Activated CD8-positive, alpha-beta memory T cell treated with anti-CD3 and anti-CD28 coated beads for 1 hour (primary cell): ENCODE data around the gene TGFBI.
"Not testable (repeated sequence)": the region's sequence is repeated elsewhere in the genome, so short reads cannot be mapped to it uniquely, and the experiment has no call there.

Experiments
- DNase-seq, 2 donors: peaks; one replicate each; pipeline ENCODE4 v3.0.0-alpha.2; 2020; ENCODE audit warnings: low read depth in 1 of 2; ENCODE audit errors: extremely low read depth in 1 of 2

The TGFBI gene

GRCh38 chr5:136043551-136043950, 14.8 kb downstream of the TGFBI start:
- no peak for DNase-seq

- no peak for DNase-seq
Measured at GRCh38 chr5:136043968-136044610, 15.3 kb downstream of the TGFBI start.

- DNase-seq, result not testable (repeated sequence)
Measured at GRCh38 chr5:136045026-136045425, 16.2 kb downstream of the TGFBI start.

GRCh38 chr5:136046246-136046645, 17.5 kb downstream of the TGFBI start:
- no peak for DNase-seq

GRCh38 chr5:136047858-136048257, 19.1 kb downstream of the TGFBI start:
- no peak for DNase-seq

- no peak for DNase-seq
Measured at GRCh38 chr5:136048966-136049365, 20.2 kb downstream of the TGFBI start.

- DNase-seq, result no peak
Measured at GRCh38 chr5:136051486-136052220, 22.9 kb downstream of the TGFBI start.

GRCh38 chr5:136052692-136053335, 24.0 kb downstream of the TGFBI start:
- no peak for DNase-seq

- no peak for DNase-seq
Measured at GRCh38 chr5:136053336-136054141, 24.8 kb downstream of the TGFBI start.

GRCh38 chr5:136054142-136055019, 25.6 kb downstream of the TGFBI start:
- DNase-seq, result no peak

GRCh38 chr5:136055612-136056309, 27.0 kb downstream of the TGFBI start:
- no peak for DNase-seq

GRCh38 chr5:136056336-136056735, 27.5 kb downstream of the TGFBI start:
- DNase-seq, result no peak

- DNase-seq, result no peak
Measured at GRCh38 chr5:136056771-136057335, 28.1 kb downstream of the TGFBI start.

GRCh38 chr5:136057401-136058038, 28.7 kb downstream of the TGFBI start:
- DNase-seq, result no peak

GRCh38 chr5:136058039-136058971, 29.5 kb downstream of the TGFBI start:
- no peak for DNase-seq

GRCh38 chr5:136058972-136059354, 30.2 kb downstream of the TGFBI start:
- DNase-seq, result no peak

GRCh38 chr5:136060963-136061362, 32.2 kb downstream of the TGFBI start:
- no peak for DNase-seq
